GM10248 (cell line): ENCODE measurements around the gene GGACT.

Experiments used
- CTCF ChIA-PET: fragments of 300-600 bp; sonication (Branson Sonifier 250); formaldehyde crosslinking; extraction: SDS; loops from one replicate; lab custom pipeline; 2021; ENCODE audit warnings: antibody characterized with exemption; lab: Yijun Ruan, JAX
- POLR2A ChIA-PET: fragments of 350-650 bp; sonication (Branson Sonifier 250); formaldehyde crosslinking; extraction: SDS; loops from one replicate; lab custom pipeline; 2020; ENCODE audit warnings: antibody characterized with exemption; lab: Yijun Ruan, JAX
- DNase-seq: peaks from one replicate; pipeline ENCODE4 v3.0.0; 2012; ENCODE audit errors: extremely low spot score
- CTCF ChIP-seq: IDR thresholded peaks from 2 replicates; pipeline ENCODE4 v1.5.1; 2012; ENCODE audit warnings: mild to moderate bottlenecking, low read depth; ENCODE audit errors: extremely low read depth, missing control alignments, control extremely low read depth

Gene GGACT

GRCh38 chr13:100563779-100564178, 24.8 kb downstream of the GGACT start:
- DNase-seq: no peak
- TF ChIP-seq CTCF: no peak
- POLR2A ChIA-PET: no interaction called here
- CTCF ChIA-PET: interaction anchor here (3.2 kb wide), 1 partner anchor 10 kb away, joined by 25 read pairs; no protein-coding TSS in a partner anchor

- CTCF ChIA-PET: interaction anchor here (1.1 to 4.7 kb wide), 4 partner anchors 10 to 703 kb away, joined by 3 to 36 read pairs (median 4); no protein-coding TSS in a partner anchor
- POLR2A ChIA-PET: no interaction called here
- TF ChIP-seq CTCF: no peak
- DNase-seq: no peak
Observed at GRCh38 chr13:100561599-100562204, 26.9 kb downstream of the GGACT start.

GRCh38 chr13:100561158-100561499, 27.5 kb downstream of the GGACT start:
- TF ChIP-seq CTCF: no peak
- no peak for DNase-seq
- ChIA-PET CTCF (interaction anchor here (1.2 to 4.7 kb wide), 5 partner anchors 9 to 703 kb away, joined by 3 to 36 read pairs (median 3); no protein-coding TSS in a partner anchor), POLR2A (no interaction called here)

GRCh38 chr13:100560498-100561157, 28.0 kb downstream of the GGACT start:
- ChIA-PET POLR2A (no interaction called here), CTCF (interaction anchor here (1.2 to 4.7 kb wide), 5 partner anchors 8 to 702 kb away, joined by 3 to 36 read pairs (median 3); no protein-coding TSS in a partner anchor)
- TF ChIP-seq CTCF: no peak
- DNase-seq: no peak

- CTCF ChIA-PET: interaction anchor here (1.2 to 4.7 kb wide), 5 partner anchors 13 to 701 kb away, joined by 3 to 36 read pairs (median 3); no protein-coding TSS in a partner anchor
- DNase-seq: no peak
- POLR2A ChIA-PET: no interaction called here
- TF ChIP-seq CTCF: no peak
Observed at GRCh38 chr13:100559886-100560285, 28.7 kb downstream of the GGACT start.

GRCh38 chr13:100552755-100553154, 35.8 kb downstream of the GGACT start:
- no peak for TF ChIP-seq CTCF
- CTCF ChIA-PET: interaction anchor here (1.8 to 3.2 kb wide), 2 partner anchors 9 to 21 kb away, joined by 4 to 11 read pairs; no protein-coding TSS in a partner anchor
- DNase-seq: no peak
- POLR2A ChIA-PET: no interaction called here
